HCT116 (cell line): Measurements from ENCODE around the gene CCDC107. TPM values are rescaled to one million over a fixed set of nuclear protein-coding genes. Genes with fewer than 3 reads are reported as not detected.

ENCODE experiments used
- ATAC-seq: fragments of 200-7000 bp; cut with Tn5 transposase; 2 replicates; pipeline ENCODE4 v1.9.1; 2020; ENCODE audit warnings: mild to moderate bottlenecking, moderate library complexity
- BruUV-seq: library from RNA; stranded (reverse); fragments of 400-500 nt; replicated peaks from 2 replicates; lab custom pipeline; 2021; lab: Mats Ljungman, UMichigan
- CTCF ChIA-PET: fragments of 300-600 bp; sonication (Branson Sonifier 250); formaldehyde crosslinking; loops from one replicate; lab custom pipeline; 2021; ENCODE audit warnings: antibody characterized with exemption; lab: Charles Lee
- POLR2A ChIA-PET: fragments of 300-600, 350-600 bp; sonication (Branson Sonifier 250); formaldehyde crosslinking; loops from one replicate; lab custom pipeline; 2021; ENCODE audit warnings: antibody characterized with exemption; lab: Charles Lee
- RAD21 ChIA-PET, 2 experiments: fragments of 300-600 bp; sonication (Branson Sonifier 250); formaldehyde crosslinking; loops; one replicate each; lab custom pipeline; 2023; ENCODE audit warnings: low total read pairs in 2 of 2; ENCODE audit not compliant: uncharacterized antibody in 2 of 2, unreplicated experiment in 2 of 2, low non-redundant PET in 1 of 2; lab: Charles Lee
- DNase-seq: peaks from one replicate; pipeline ENCODE4 v3.0.0-alpha.2; 2010; ENCODE audit warnings: low read depth, low spot score
- H2AFZ ChIP-seq: fragments of 200-600 bp; shearing (Covaris generic), sonication (generic); 2 replicates; pipeline ENCODE4 v1.6.1; 2017; ENCODE audit warnings: low read depth, mixed run types, mixed read lengths, antibody characterized with exemption, low read length; ENCODE audit not compliant: poor library complexity, severe bottlenecking
- H3K27ac ChIP-seq: 2 replicates; pipeline ENCODE4 v1.5.1; 2012; ENCODE audit warnings: low read depth, low read length
- H3K27me3 ChIP-seq: fragments of 200-600 bp; sonication (generic); 2 replicates; pipeline ENCODE4 v1.6.1; 2016; ENCODE audit warnings: mixed run types, low read length, mixed read lengths; ENCODE audit not compliant: insufficient read depth
- H3K36me3 ChIP-seq, 2 experiments: fragments of 200-500 bp in 1 of 2; fragments of 200-600 bp in 1 of 2; sonication (Bioruptor generic) in 1 of 2; sonication (generic) in 1 of 2; 2 replicates each; pipeline versions ENCODE4 v1.5.1 to v1.6.1; 2014 to 2016; ENCODE audit warnings: low read length in 2 of 2, inconsistent platforms in 1 of 2, mixed read lengths in 1 of 2, mixed run types in 1 of 2; ENCODE audit not compliant: insufficient read depth in 2 of 2, control insufficient read depth in 1 of 2
- H3K4me1 ChIP-seq, 2 experiments: fragments of 200-600 bp in 1 of 2; sonication (generic) in 1 of 2; 2 replicates each; pipeline versions ENCODE4 v1.5.1 to v1.6.1; 2012 to 2017; ENCODE audit warnings: low read length in 2 of 2, inconsistent platforms in 1 of 2, mild to moderate bottlenecking in 1 of 2, mixed read lengths in 1 of 2, mixed run types in 1 of 2, moderate library complexity in 1 of 2; ENCODE audit not compliant: insufficient read depth in 2 of 2, control insufficient read depth in 1 of 2
- H3K4me2 ChIP-seq: fragments of 200-600 bp; sonication (generic); 2 replicates; pipeline ENCODE4 v1.6.1; 2017; ENCODE audit warnings: mixed run types, low read length, mixed read lengths
- H3K4me3 ChIP-seq, 2 experiments: fragments of 200-600 bp in 1 of 2; sonication (generic) in 1 of 2; replicated peaks in 1 of 2; 2 replicates each; pipeline ENCODE4 v1.5.1; 2011 to 2016; ENCODE audit warnings: low read length in 2 of 2, control low read depth in 1 of 2, low read depth in 1 of 2, mild to moderate bottlenecking in 1 of 2, mixed read lengths in 1 of 2, mixed run types in 1 of 2
- H3K79me2 ChIP-seq: fragments of 200-600 bp; sonication (generic); 2 replicates; pipeline ENCODE4 v1.6.1; 2017; ENCODE audit warnings: mild to moderate bottlenecking, mixed run types, low read length, moderate library complexity, mixed read lengths; ENCODE audit not compliant: insufficient read depth
- H3K9ac ChIP-seq: fragments of 200-600 bp; sonication (generic); 2 replicates; pipeline ENCODE4 v1.6.1; 2016; ENCODE audit warnings: low read length, mixed read lengths
- H3K9me2 ChIP-seq: fragments of 200-600 bp; sonication (generic), shearing (Covaris generic); 2 replicates; pipeline ENCODE4 v1.6.1; 2017; ENCODE audit warnings: mixed run types, mild to moderate bottlenecking, moderate library complexity; ENCODE audit not compliant: insufficient read depth
- H3K9me3 ChIP-seq, 2 experiments: fragments of 200-500 bp in 1 of 2; fragments of 200-600 bp in 1 of 2; sonication (Bioruptor generic) in 1 of 2; sonication (generic) in 1 of 2; 2 replicates each; pipeline ENCODE4 v1.6.1; 2014 to 2017; ENCODE audit warnings: low read length in 2 of 2, mixed read lengths in 2 of 2, inconsistent platforms in 1 of 2, low read depth in 1 of 2, mild to moderate bottlenecking in 1 of 2, mixed run types in 1 of 2, moderate library complexity in 1 of 2; ENCODE audit not compliant: control insufficient read depth in 1 of 2, insufficient read depth in 1 of 2
- H4K20me1 ChIP-seq: fragments of 200-600 bp; sonication (generic), shearing (Covaris generic); 2 replicates; pipeline ENCODE4 v1.6.1; 2017; ENCODE audit warnings: mixed run types, mild to moderate bottlenecking, moderate library complexity; ENCODE audit not compliant: insufficient read depth
- FOSL1 ChIP-seq: IDR thresholded peaks from 2 replicates; pipeline ENCODE4 v1.6.1; 2012; ENCODE audit warnings: low read depth
- REST ChIP-seq: IDR thresholded peaks from 2 replicates; pipeline ENCODE4 v1.6.1; 2012; ENCODE audit warnings: low read depth
- intact Hi-C: fragments of 100-400 bp; cut with micrococcal nuclease; formaldehyde crosslinking; loops from 2 replicates; pipeline ENCODE4 v1.10.0; 2022
- total RNA-seq: library from RNA; stranded (reverse); gene quantifications from one replicate; pipeline ENCODE4 v1.2.1, GENCODE V29; 2021; ENCODE audit not compliant: unreplicated experiment

CCDC107 gene
- total RNA-seq, 1 experiment from 2014 or later, result 11.1 TPM

GRCh38 chr9:35661756-35662350 is 3.8 kb downstream of the CCDC107 start:
- H3K9ac ChIP-seq, result no peak overlapping the region
- H3K36me3 ChIP-seq, result peaks cover 6 to 27% of the 10 kb centered on the region in 2 experiments; a peak in 3 of 4 replicates
- POLR2A ChIA-PET, result interaction anchor here (1.5 to 1.6 kb wide), 2 partner anchors 58 to 70 kb away, joined by 4 to 10 read pairs; partner anchors contain the start of genes CREB3 and TLN1

More at GRCh38 chr9:35661756-35662350, 3.8 kb downstream of the CCDC107 start:
- 0 out of 2 replicates have a peak overlapping the region, but pooled peaks have one; percentile 4 for H3K4me2 ChIP-seq
- H4K20me1 ChIP-seq, result no peaks in the 10 kb centered on the region
- BruUV-seq, result no TSS peak
- TF ChIP-seq REST (no peak), FOSL1 (no peak)
- no peak for ATAC-seq
- intact Hi-C loops, result no loop called here
- no peak for DNase-seq
- ChIA-PET CTCF (interaction anchor here (0.8 to 3.2 kb wide), 9 partner anchors 8 to 220 kb away, joined by 3 to 33 read pairs (median 5); partner anchors contain the start of genes CREB3, GBA2, HINT2 and RGP1), RAD21 (no interaction called here)
- H3K79me2 ChIP-seq, result peaks cover 28% of the 10 kb centered on the region; the same call in 1 of the 2 replicates
- peaks cover 24 to 65% of the 10 kb centered on the region in 2 experiments; a peak in 3 of 4 replicates for H3K4me1 ChIP-seq
- H2AFZ ChIP-seq, result no peak overlapping the region
- H3K9me3 ChIP-seq, result no peaks in the 10 kb centered on the region
- no peaks in the 10 kb centered on the region for H3K27me3 ChIP-seq
- no peak overlapping the region for H3K4me3 ChIP-seq
- H3K9me2 ChIP-seq, result no peaks in the 10 kb centered on the region
- peak overlapping the region; percentile 33 for H3K27ac ChIP-seq
